Neuron (in vitro differentiated cells): ENCODE results near the gene POLR2M.

Source experiments
- H2AFZ ChIP-seq: one replicate; pipeline ENCODE4 v1.6.1; 2013; ENCODE audit warnings: low read depth, mild to moderate bottlenecking, inconsistent platforms, low read length, moderate library complexity
- H3K27me3 ChIP-seq: one replicate; pipeline ENCODE4 v1.6.1; 2013; ENCODE audit warnings: low read length; ENCODE audit not compliant: insufficient read depth
- H3K36me3 ChIP-seq: one replicate; pipeline ENCODE4 v1.6.1; 2013; ENCODE audit warnings: low read length; ENCODE audit not compliant: insufficient read depth
- H3K4me1 ChIP-seq: one replicate; pipeline ENCODE4 v1.6.1; 2013; ENCODE audit warnings: low read length; ENCODE audit not compliant: insufficient read depth
- H3K4me3 ChIP-seq: 2 replicates; pipeline ENCODE4 v1.5.1; 2013; ENCODE audit warnings: mild to moderate bottlenecking, low read length, moderate library complexity
- H3K9me3 ChIP-seq: one replicate; pipeline ENCODE4 v1.6.1; 2013; ENCODE audit warnings: low read length

Gene POLR2M

GRCh38 chr15:57706405-57707209 is at the start of gene POLR2M:
POLR2M (plus strand) TSS chr15:57706714; CDS start chr15:57706843, 129 bp downstream.
- H2AFZ ChIP-seq: peak within 1 kb of the TSS; percentile 80
- peaks cover 12% of the 10 kb centered on the region for H3K4me1 ChIP-seq
- peak within 1 kb of the TSS; percentile 97 for H3K4me3 ChIP-seq
- H3K9me3 ChIP-seq: no peaks in the 10 kb centered on the region
- H3K27me3 ChIP-seq: peaks cover 7% of the 10 kb centered on the region
- peaks cover 23% of the 10 kb centered on the region for H3K36me3 ChIP-seq

GRCh38 chr15:57657619-57658018 is 48.9 kb upstream of the POLR2M start:
- Histone ChIP-seq H3K4me1 (no peaks in the 10 kb centered on the region), H3K36me3 (no peaks in the 10 kb centered on the region), H3K4me3 (no peak overlapping the region), H3K27me3 (peaks cover 30% of the 10 kb centered on the region), H2AFZ (no peak overlapping the region), H3K9me3 (no peaks in the 10 kb centered on the region)

GRCh38 chr15:57662091-57662744 is 44.3 kb upstream of the POLR2M start:
- H2AFZ ChIP-seq: no peak overlapping the region
- peaks cover 37% of the 10 kb centered on the region for H3K27me3 ChIP-seq
- no peaks in the 10 kb centered on the region for H3K36me3 ChIP-seq
- H3K4me1 ChIP-seq: no peaks in the 10 kb centered on the region
- no peak overlapping the region for H3K4me3 ChIP-seq
- no peaks in the 10 kb centered on the region for H3K9me3 ChIP-seq

GRCh38 chr15:57662802-57663201 is 43.7 kb upstream of the POLR2M start:
- Histone ChIP-seq H3K4me1 (peaks cover 1% of the 10 kb centered on the region), H3K36me3 (no peaks in the 10 kb centered on the region), H2AFZ (no peak overlapping the region), H3K9me3 (no peaks in the 10 kb centered on the region), H3K4me3 (no peak overlapping the region), H3K27me3 (peaks cover 37% of the 10 kb centered on the region)

- Histone ChIP-seq H3K36me3 (no peaks in the 10 kb centered on the region), H3K4me1 (peaks cover 4% of the 10 kb centered on the region), H3K4me3 (no peak overlapping the region), H3K9me3 (no peaks in the 10 kb centered on the region), H3K27me3 (peaks cover 35% of the 10 kb centered on the region), H2AFZ (no peak overlapping the region)
These were observed 43.3 kb upstream of the POLR2M start for GRCh38 chr15:57663262-57663661.

GRCh38 chr15:57665194-57665593 is 41.3 kb upstream of the POLR2M start:
- Histone ChIP-seq H3K9me3 (no peaks in the 10 kb centered on the region), H3K36me3 (no peaks in the 10 kb centered on the region), H3K4me1 (peaks cover 4% of the 10 kb centered on the region), H3K4me3 (no peak overlapping the region), H3K27me3 (peaks cover 35% of the 10 kb centered on the region), H2AFZ (no peak overlapping the region)

GRCh38 chr15:57665939-57666338 is 40.6 kb upstream of the POLR2M start:
- Histone ChIP-seq H3K4me3 (no peak overlapping the region), H3K4me1 (peaks cover 4% of the 10 kb centered on the region), H3K9me3 (no peaks in the 10 kb centered on the region), H3K36me3 (no peaks in the 10 kb centered on the region), H3K27me3 (peaks cover 35% of the 10 kb centered on the region), H2AFZ (no peak overlapping the region)

- Histone ChIP-seq H3K4me3 (no peak overlapping the region), H3K9me3 (no peaks in the 10 kb centered on the region), H2AFZ (no peak overlapping the region), H3K4me1 (peaks cover 4% of the 10 kb centered on the region), H3K36me3 (no peaks in the 10 kb centered on the region), H3K27me3 (peaks cover 27% of the 10 kb centered on the region)
These were observed 39.2 kb upstream of the POLR2M start for GRCh38 chr15:57667171-57667849.

- Histone ChIP-seq H3K9me3 (no peaks in the 10 kb centered on the region), H2AFZ (no peak overlapping the region), H3K27me3 (peaks cover 22% of the 10 kb centered on the region), H3K4me1 (peaks cover 4% of the 10 kb centered on the region), H3K4me3 (no peak overlapping the region), H3K36me3 (no peaks in the 10 kb centered on the region)
These were observed 38.5 kb upstream of the POLR2M start for GRCh38 chr15:57668016-57668415.

GRCh38 chr15:57671636-57672035 is 34.9 kb upstream of the POLR2M start:
- H3K27me3 ChIP-seq: peaks cover 5% of the 10 kb centered on the region
- peaks cover 4% of the 10 kb centered on the region for H3K4me1 ChIP-seq
- no peak overlapping the region for H3K4me3 ChIP-seq
- no peaks in the 10 kb centered on the region for H3K9me3 ChIP-seq
- no peak overlapping the region for H2AFZ ChIP-seq
- H3K36me3 ChIP-seq: no peaks in the 10 kb centered on the region

GRCh38 chr15:57675481-57676181 is 30.9 kb upstream of the POLR2M start:
- H2AFZ ChIP-seq: no peak overlapping the region
- no peak overlapping the region for H3K4me3 ChIP-seq
- no peaks in the 10 kb centered on the region for H3K4me1 ChIP-seq
- H3K27me3 ChIP-seq: no peaks in the 10 kb centered on the region
- no peaks in the 10 kb centered on the region for H3K9me3 ChIP-seq
- no peaks in the 10 kb centered on the region for H3K36me3 ChIP-seq

GRCh38 chr15:57676585-57676984 is 29.9 kb upstream of the POLR2M start:
- Histone ChIP-seq H3K36me3 (no peaks in the 10 kb centered on the region), H3K27me3 (no peaks in the 10 kb centered on the region), H3K4me3 (no peak overlapping the region), H3K9me3 (no peaks in the 10 kb centered on the region), H2AFZ (no peak overlapping the region), H3K4me1 (no peaks in the 10 kb centered on the region)

GRCh38 chr15:57677204-57677603 is 29.3 kb upstream of the POLR2M start:
- H3K27me3 ChIP-seq: no peaks in the 10 kb centered on the region
- no peaks in the 10 kb centered on the region for H3K36me3 ChIP-seq
- H2AFZ ChIP-seq: no peak overlapping the region
- H3K4me3 ChIP-seq: no peak overlapping the region
- H3K9me3 ChIP-seq: no peaks in the 10 kb centered on the region
- H3K4me1 ChIP-seq: no peaks in the 10 kb centered on the region
